NCI-H146 treated with DMSO at 0.1 percent for 48 hours (cell line): ENCODE measurements around the gene LATS2.

Experiments used
- DNase-seq: peaks from one replicate; lab custom pipeline; 2025; ENCODE audit not compliant: unreplicated experiment; lab: John Stamatoyannopoulos, UW

LATS2 gene

GRCh38 chr13:20994441-20994821, 67.0 kb downstream of the LATS2 start:
- DNase-seq: no peak

GRCh38 chr13:20993661-20994440, 67.5 kb downstream of the LATS2 start:
- no peak for DNase-seq

GRCh38 chr13:20993211-20993610, 68.2 kb downstream of the LATS2 start:
- DNase-seq: no peak

- no peak for DNase-seq
Measured at GRCh38 chr13:20991741-20992520, 69.5 kb downstream of the LATS2 start.

GRCh38 chr13:20990910-20991525, 70.4 kb downstream of the LATS2 start:
- no peak for DNase-seq

- no peak for DNase-seq
Measured at GRCh38 chr13:20989656-20990321, 71.6 kb downstream of the LATS2 start.

GRCh38 chr13:20988909-20989655, 72.3 kb downstream of the LATS2 start:
- no peak for DNase-seq

- DNase-seq: no peak
Measured at GRCh38 chr13:20988033-20988908, 73.1 kb downstream of the LATS2 start.

- DNase-seq: no peak
Measured at GRCh38 chr13:20987599-20987998, 73.8 kb downstream of the LATS2 start.

- DNase-seq: no peak
Measured at GRCh38 chr13:20984879-20985278, 76.5 kb downstream of the LATS2 start.

GRCh38 chr13:20983386-20983785, 78.0 kb downstream of the LATS2 start:
- no peak for DNase-seq

DNA sequence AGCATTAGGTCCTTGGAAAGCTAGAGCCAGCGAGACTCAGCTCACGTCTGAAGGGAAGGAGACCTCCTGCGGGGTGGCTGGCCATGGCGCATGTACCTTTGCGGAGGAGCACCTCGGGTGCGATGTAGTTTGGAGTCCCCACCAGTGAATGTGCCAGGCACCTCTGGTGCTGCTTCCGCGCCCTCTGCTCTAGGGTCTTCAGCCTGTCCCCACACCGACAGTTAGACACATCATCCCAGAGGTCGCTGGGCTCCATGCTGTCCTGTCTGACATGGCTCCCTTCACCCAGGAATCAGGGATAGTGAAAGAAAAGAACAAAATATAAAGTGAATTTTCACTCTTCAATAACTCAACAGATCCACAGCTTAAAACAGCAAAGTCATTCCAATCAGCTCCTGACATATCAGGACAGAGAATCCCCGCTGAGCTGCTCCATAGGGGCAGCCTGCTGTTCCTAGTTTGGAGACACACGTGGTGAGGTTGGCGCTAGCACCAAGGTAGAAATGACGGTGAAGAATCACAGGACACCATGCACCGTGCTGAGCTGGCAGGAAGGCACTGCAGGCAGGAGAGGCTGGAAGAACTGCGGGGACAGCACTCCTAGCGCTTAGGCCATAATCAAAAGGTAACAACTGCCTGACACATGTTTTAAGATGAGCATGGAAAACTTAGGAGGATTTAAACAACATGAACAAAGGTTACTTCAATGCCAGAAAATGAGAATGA, 79.9 kb downstream of the LATS2 start:
- no peak for DNase-seq

- DNase-seq: no peak
Measured at GRCh38 chr13:20980899-20981298, 80.5 kb downstream of the LATS2 start.

DNA sequence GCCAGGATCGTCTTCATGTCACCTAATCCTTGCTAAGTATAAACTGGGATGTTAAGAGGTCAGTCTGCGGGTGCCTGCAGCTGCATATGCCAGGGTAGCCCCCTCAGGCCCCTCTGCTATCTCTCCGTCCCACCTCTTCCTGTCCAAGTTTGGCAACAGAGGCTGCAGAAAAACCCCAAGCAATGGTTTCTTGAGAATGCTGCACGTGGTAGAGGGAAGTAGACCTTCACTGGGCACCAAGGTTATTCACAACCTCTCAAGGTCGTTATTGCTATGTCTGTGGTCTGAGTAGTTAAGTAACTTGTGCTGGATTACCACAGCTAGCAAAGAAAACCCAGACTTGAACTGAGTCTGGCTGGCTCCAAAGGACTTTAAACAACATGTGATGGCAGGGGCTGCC, 81.0 kb downstream of the LATS2 start:
- no peak for DNase-seq

DNA sequence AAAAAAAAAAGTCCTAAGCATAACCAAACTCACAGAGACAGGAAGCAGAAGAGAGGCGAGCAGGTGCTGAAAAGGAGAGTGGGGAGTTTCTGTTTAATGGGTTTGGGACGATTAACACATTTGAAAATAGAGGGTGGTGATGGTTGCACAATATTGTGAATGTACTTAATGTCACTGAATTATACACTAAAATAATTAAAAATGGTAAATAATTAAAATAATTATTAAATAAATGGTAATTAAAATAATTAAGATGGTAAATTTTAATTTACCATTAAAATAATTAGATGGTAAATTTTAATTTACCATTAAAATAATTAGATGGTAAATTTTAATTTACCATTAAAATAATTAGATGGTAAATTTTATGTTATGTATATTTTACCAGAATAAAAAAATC, 84.0 kb downstream of the LATS2 start:
- DNase-seq: no peak

GRCh38 chr13:20974981-20975585, 86.3 kb downstream of the LATS2 start:
- no peak for DNase-seq

DNA sequence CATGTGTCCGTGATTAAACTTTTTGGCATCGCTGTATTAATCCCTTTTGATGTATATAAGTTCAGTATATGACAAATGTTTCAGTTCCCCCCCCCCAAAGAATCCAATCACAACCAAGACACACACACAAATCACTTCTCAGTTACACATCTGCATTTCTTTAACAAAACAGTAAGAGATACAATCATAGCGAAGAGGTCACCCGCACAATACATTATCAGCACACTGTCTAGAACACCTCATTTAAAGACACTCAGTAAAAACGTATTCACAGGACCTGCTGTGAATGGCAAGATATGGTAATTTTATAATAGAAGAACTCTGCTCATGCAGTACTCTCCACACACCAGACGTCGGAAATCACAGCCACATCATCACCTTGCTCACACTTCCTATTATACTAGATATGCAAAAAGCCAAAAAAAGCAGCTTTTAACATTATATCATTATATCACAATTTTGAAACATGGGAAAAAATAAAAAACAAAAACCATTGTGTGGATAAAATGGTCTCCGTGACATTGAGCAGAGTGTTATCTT, 87.4 kb downstream of the LATS2 start:
- no peak for DNase-seq

DNA sequence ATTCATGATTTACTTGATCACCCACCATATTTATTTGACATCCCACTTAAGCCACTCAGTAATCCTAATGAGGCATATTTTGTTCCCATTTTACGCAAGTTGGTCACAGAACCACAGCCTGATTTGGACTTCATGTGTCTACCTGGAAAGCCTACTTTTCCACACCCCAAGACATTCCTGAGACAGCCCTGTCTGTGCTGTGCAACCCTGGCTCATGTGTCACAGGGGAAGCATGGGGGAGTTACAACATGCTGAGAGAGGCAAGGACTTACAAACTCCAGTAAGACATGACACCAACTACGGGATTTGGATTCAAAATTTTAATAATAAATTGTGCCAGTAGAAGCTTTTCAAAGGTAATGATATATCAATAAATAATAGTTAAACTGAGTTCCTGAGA, 88.7 kb downstream of the LATS2 start:
- DNase-seq: no peak
